Liver (tissue), 3 donors: ENCODE measurements around the gene ZNF429.

Experiments
- ATF3 ChIP-seq: IDR thresholded peaks from 2 replicates; pipeline ENCODE4 v1.6.1; 2016; ENCODE audit warnings: antibody characterized with exemption
- EGR1 ChIP-seq, 2 donors: IDR thresholded peaks; 2 replicates each; pipeline ENCODE4 v1.6.1; 2016 to 2018; ENCODE audit warnings: antibody characterized with exemption in 2 of 2, low read depth in 2 of 2
- RAD21 ChIP-seq, 2 donors: IDR thresholded peaks; 2 replicates each; pipeline ENCODE4 v1.6.1; 2016; ENCODE audit warnings: antibody characterized with exemption in 2 of 2, mild to moderate bottlenecking in 2 of 2
- TAF1 ChIP-seq: conservative IDR thresholded peaks from 2 replicates; pipeline ENCODE4 v1.6.1; 2016; ENCODE audit warnings: antibody characterized with exemption, mild to moderate bottlenecking
- ZBTB33 ChIP-seq: IDR thresholded peaks from 2 replicates; pipeline ENCODE4 v1.6.1; 2016; ENCODE audit warnings: antibody characterized with exemption
- TF ChIP-seq, protein P1 (sequence below): fragments of 150-350 bp; IDR thresholded peaks from 2 replicates; pipeline ENCODE4 v1.5.1; 2017; ENCODE audit warnings: improper control_type of control experiment, low read depth, low read length; ENCODE audit not compliant: missing input control
- TF ChIP-seq, protein P2 (sequence below): IDR thresholded peaks from 2 replicates; pipeline ENCODE4 v1.6.1; 2016; ENCODE audit warnings: antibody characterized with exemption, mild to moderate bottlenecking
- donor health status: healthy.
- donor health status: healthy.

DNA sequence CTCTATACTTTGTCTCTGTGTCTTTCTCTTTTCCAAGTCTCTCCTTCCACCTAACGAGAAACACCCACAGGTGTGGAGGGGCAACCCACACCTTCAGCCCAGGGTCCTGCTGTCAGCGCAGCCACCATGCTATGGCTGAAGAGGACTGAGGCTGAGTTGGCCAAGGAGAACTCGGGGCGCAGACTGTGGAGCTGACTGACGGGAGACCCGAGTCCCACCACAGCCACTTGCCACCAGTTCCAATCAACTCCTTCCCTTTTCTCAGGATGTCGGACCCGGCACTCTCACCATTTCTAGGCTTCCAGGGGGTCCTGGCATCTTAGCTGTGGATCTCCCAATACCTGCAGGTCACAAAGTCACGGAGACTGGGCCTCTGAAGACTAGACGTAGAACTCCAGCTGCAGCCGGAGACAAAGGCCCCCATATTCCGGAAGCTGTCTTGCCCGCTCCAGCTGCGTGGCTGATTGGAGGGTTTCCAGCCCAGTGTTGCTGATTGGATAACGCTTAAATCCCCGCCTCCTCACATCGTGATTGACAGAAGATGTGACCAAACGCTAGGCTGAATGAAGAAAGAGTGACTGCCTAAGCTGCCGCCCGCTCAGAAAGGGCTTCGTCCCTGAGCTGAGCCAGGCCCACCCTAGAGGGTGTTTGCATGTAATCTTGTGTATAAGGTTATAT lies 63.6 kb downstream of the ZNF429 start:
- TF ChIP-seq, protein P1, sequence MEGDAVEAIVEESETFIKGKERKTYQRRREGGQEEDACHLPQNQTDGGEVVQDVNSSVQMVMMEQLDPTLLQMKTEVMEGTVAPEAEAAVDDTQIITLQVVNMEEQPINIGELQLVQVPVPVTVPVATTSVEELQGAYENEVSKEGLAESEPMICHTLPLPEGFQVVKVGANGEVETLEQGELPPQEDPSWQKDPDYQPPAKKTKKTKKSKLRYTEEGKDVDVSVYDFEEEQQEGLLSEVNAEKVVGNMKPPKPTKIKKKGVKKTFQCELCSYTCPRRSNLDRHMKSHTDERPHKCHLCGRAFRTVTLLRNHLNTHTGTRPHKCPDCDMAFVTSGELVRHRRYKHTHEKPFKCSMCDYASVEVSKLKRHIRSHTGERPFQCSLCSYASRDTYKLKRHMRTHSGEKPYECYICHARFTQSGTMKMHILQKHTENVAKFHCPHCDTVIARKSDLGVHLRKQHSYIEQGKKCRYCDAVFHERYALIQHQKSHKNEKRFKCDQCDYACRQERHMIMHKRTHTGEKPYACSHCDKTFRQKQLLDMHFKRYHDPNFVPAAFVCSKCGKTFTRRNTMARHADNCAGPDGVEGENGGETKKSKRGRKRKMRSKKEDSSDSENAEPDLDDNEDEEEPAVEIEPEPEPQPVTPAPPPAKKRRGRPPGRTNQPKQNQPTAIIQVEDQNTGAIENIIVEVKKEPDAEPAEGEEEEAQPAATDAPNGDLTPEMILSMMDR, result no peak
- TF ChIP-seq, protein P2, sequence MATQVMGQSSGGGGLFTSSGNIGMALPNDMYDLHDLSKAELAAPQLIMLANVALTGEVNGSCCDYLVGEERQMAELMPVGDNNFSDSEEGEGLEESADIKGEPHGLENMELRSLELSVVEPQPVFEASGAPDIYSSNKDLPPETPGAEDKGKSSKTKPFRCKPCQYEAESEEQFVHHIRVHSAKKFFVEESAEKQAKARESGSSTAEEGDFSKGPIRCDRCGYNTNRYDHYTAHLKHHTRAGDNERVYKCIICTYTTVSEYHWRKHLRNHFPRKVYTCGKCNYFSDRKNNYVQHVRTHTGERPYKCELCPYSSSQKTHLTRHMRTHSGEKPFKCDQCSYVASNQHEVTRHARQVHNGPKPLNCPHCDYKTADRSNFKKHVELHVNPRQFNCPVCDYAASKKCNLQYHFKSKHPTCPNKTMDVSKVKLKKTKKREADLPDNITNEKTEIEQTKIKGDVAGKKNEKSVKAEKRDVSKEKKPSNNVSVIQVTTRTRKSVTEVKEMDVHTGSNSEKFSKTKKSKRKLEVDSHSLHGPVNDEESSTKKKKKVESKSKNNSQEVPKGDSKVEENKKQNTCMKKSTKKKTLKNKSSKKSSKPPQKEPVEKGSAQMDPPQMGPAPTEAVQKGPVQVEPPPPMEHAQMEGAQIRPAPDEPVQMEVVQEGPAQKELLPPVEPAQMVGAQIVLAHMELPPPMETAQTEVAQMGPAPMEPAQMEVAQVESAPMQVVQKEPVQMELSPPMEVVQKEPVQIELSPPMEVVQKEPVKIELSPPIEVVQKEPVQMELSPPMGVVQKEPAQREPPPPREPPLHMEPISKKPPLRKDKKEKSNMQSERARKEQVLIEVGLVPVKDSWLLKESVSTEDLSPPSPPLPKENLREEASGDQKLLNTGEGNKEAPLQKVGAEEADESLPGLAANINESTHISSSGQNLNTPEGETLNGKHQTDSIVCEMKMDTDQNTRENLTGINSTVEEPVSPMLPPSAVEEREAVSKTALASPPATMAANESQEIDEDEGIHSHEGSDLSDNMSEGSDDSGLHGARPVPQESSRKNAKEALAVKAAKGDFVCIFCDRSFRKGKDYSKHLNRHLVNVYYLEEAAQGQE, result peak; percentile 25
- TF ChIP-seq RAD21 (IDR thresholded peaks at IDR 0.05) (no peak), TAF1 (peak; percentile 57), ZBTB33 (no peak), EGR1 (IDR thresholded peaks at IDR 0.05; ENCODE audit: low read depth in 2 of 2) (no peak), ATF3 (no peak)
